Kidney (tissue), 14 donors: ENCODE measurements around the gene THEM5. TPM values are rescaled to one million over a fixed set of nuclear protein-coding genes. Genes with fewer than 3 reads are reported as not detected.
"Not testable (repeated sequence)": the region's sequence is repeated elsewhere in the genome, so short reads cannot be mapped to it uniquely, and the experiment has no call there.

Experiments used
- DNase-seq, 5 donors: peaks; one replicate each; pipeline ENCODE4 v3.0.0-alpha.2; 2013 to 2020
- FAIRE-seq: peaks from 2 replicates; lab custom pipeline; 2012; peaks lifted over from hg19 to GRCh38; lab: Jason Lieb, UNC
- H3K27ac ChIP-seq, 2 donors: one replicate each; pipeline ENCODE4 v1.7.0; 2013; ENCODE audit warnings: low read depth in 2 of 2, low read length in 2 of 2, inconsistent platforms in 1 of 2
- H3K27me3 ChIP-seq: one replicate; pipeline ENCODE4 v1.7.1; 2013; ENCODE audit warnings: low read length, inconsistent platforms; ENCODE audit not compliant: control insufficient read depth, insufficient read depth
- H3K36me3 ChIP-seq, 3 donors: one replicate each; pipeline versions ENCODE4 v1.7.0 to v1.7.1; 2013; ENCODE audit warnings: low read length in 3 of 3, control low read depth in 1 of 3, inconsistent platforms in 1 of 3; ENCODE audit not compliant: insufficient read depth in 3 of 3, control insufficient read depth in 2 of 3
- H3K4me1 ChIP-seq, 3 donors: one replicate each; pipeline versions ENCODE4 v1.7.0 to v1.7.1; 2013; ENCODE audit warnings: low read length in 3 of 3, inconsistent platforms in 1 of 3, low read depth in 1 of 3; ENCODE audit not compliant: control insufficient read depth in 2 of 3, insufficient read depth in 2 of 3
- H3K4me3 ChIP-seq, 3 donors: one replicate each; pipeline versions ENCODE4 v1.7.0 to v1.8.1; 2013; ENCODE audit warnings: low read length in 3 of 3, control low read depth in 1 of 3, inconsistent platforms in 1 of 3
- H3K9ac ChIP-seq, 3 donors: one replicate each; pipeline versions ENCODE4 v1.7.0 to v1.7.1; 2013; ENCODE audit warnings: low read length in 3 of 3, control low read depth in 1 of 3, inconsistent platforms in 1 of 3
- H3K9me3 ChIP-seq, 3 donors: one replicate each; pipeline versions ENCODE4 v1.7.0 to v1.7.1; 2013; ENCODE audit warnings: low read length in 3 of 3, control low read depth in 1 of 3, inconsistent platforms in 1 of 3; ENCODE audit not compliant: control insufficient read depth in 2 of 3, insufficient read depth in 1 of 3
- intact Hi-C: fragments of 100-400 bp; cut with DNase I; formaldehyde crosslinking; loops from one replicate; pipeline ENCODE4 v1.11.1; 2022
- polyA plus RNA-seq: library from polyadenylated mRNA; stranded (reverse); fragments of 350-450 nt; fragmentation: Illumina TruSeq; extraction: RNeasy Lipid Tissue Mini Kit (QIAGEN cat#74804); gene quantifications from one replicate; pipeline ENCODE4 v1.2.3, GENCODE V29; 2014; ENCODE audit warnings: low read depth, low replicate concordance; ENCODE audit not compliant: insufficient read depth
- total RNA-seq: library from RNA; stranded (reverse); fragmentation: NEBNext Ultra II Directional; extraction: Animal tissue kit (Norgen Biotek cat#: 25700); gene quantifications from one replicate; pipeline ENCODE4 v1.2.1, GENCODE V29; 2021
- TF ChIP-seq, protein P1 (sequence below): IDR thresholded peaks from 3 replicates; pipeline ENCODE4 v1.5.1; 2012; ENCODE audit warnings: mild to moderate bottlenecking, moderate library complexity, borderline replicate concordance; ENCODE audit not compliant: insufficient read depth; ENCODE audit errors: extremely low read depth
- donor health status: control.
- donor health status: control.
- donor health status: control.
- donor health status: control.
- donor health status: control.
- donor health status: DM: yes; HTN: yes; CAD: no.
- donor health status: Normal renal cell carcinoma (clear cell type).

Gene THEM5
- total and polyA plus RNA-seq, 2 donors from 2014 or later = not detected

DNA sequence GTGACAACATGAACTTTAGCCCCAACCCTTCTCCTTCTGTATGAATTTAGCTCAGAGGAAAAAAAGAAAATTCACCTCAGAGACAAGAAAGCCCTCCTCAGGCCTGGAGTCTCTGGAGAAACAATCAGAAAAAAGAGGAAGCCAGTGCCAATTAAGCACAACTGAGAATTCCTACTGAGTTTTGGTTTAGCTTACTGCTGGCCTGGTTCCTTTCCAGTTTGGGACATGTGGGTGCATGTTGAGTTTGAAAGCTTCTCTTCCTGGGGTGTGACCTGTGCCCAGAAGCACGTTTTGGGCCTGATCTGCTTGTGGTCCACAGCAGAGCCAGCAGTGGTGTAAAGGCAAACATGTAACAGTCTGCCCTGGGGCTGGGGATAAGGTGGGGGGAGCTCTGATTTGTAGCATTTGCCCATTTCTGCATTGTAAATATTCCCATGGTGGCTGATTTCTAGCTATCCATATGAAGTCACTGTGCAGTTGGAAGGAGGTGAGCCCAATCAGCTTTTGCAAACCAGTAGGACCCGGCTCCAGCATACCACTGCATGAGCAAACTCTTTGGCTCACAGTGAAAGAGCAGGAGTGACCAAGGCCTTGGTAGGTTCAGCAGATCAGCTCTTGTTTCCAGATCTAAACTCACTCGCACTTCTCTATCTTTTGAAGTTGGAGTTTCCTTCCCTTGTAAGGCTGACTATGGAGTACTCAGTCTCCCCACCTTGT, 4.7 kb upstream of the THEM5 start:
- peak in 1 of 5 donors; percentile 7 for DNase-seq
- Histone ChIP-seq H3K9me3 (no peaks in the 10 kb centered on the region), H3K4me3 (no peak overlapping the region), H3K4me1 (no peaks in the 10 kb centered on the region), H3K36me3 (no peaks in the 10 kb centered on the region), H3K27ac (no peak overlapping the region), H3K27me3 (no peaks in the 10 kb centered on the region), H3K9ac (no peak overlapping the region)
- no peak for FAIRE-seq
- TF ChIP-seq, protein P1, sequence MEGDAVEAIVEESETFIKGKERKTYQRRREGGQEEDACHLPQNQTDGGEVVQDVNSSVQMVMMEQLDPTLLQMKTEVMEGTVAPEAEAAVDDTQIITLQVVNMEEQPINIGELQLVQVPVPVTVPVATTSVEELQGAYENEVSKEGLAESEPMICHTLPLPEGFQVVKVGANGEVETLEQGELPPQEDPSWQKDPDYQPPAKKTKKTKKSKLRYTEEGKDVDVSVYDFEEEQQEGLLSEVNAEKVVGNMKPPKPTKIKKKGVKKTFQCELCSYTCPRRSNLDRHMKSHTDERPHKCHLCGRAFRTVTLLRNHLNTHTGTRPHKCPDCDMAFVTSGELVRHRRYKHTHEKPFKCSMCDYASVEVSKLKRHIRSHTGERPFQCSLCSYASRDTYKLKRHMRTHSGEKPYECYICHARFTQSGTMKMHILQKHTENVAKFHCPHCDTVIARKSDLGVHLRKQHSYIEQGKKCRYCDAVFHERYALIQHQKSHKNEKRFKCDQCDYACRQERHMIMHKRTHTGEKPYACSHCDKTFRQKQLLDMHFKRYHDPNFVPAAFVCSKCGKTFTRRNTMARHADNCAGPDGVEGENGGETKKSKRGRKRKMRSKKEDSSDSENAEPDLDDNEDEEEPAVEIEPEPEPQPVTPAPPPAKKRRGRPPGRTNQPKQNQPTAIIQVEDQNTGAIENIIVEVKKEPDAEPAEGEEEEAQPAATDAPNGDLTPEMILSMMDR = no peak
- intact Hi-C loops = no loop called here

DNA sequence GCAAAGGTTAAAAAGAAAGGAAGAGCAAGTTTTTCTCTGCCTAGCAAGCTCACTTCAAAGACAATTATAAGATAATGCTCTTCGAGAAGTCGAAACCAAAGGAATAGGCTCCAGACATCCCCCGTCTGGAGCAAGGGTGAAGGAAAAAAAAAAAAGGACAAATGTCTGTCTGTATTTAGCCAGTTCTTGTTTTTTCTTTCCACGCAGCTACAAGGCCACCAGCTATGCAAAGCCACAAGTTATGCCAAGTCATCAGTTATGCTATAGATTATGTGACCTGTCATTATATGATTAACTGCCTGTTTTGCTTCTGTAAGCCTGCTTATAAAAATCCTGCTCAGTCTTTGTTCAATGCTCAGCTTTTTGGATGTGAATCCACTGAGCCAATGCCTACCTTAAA, 2.4 kb upstream of the THEM5 start:
- H3K4me1 ChIP-seq = no peaks in the 10 kb centered on the region

DNA sequence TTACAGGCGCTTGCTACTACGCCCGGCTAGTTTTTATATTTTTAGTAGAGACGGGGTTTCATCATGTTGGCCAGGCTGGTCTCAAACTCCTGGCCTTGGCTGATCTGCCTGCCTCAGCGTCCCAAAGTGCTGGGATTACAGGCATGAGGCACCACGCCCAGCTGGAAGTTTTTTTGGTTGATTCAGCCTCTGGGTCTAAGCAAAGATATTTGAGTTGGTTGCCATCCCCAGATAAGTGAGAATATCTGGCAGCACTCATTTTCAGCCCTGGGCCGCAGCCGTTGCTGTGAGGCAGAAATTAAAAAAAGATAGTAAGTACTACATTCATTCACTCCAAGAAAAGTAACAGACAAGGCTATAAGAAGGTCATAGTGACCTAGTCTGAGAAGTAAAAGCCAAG, 2.0 kb upstream of the THEM5 start:
- H3K9me3 ChIP-seq, H3K4me1 ChIP-seq, DNase-seq, intact Hi-C loops, FAIRE-seq, H3K4me3 ChIP-seq, H3K36me3 ChIP-seq, H3K9ac ChIP-seq, H3K27me3 ChIP-seq, H3K27ac ChIP-seq: not testable (repeated sequence)

More for the DNA sequence above, 2.4 kb upstream of the THEM5 start:
- Histone ChIP-seq H3K27me3 (no peaks in the 10 kb centered on the region), H3K27ac (no peak overlapping the region), H3K36me3 (no peaks in the 10 kb centered on the region), H3K9ac (no peak overlapping the region), H3K9me3 (no peaks in the 10 kb centered on the region), H3K4me3 (no peak overlapping the region)
- intact Hi-C loops = no loop called here
- TF ChIP-seq, protein P1 = no peak
- no peak for DNase-seq
- FAIRE-seq = no peak

DNA sequence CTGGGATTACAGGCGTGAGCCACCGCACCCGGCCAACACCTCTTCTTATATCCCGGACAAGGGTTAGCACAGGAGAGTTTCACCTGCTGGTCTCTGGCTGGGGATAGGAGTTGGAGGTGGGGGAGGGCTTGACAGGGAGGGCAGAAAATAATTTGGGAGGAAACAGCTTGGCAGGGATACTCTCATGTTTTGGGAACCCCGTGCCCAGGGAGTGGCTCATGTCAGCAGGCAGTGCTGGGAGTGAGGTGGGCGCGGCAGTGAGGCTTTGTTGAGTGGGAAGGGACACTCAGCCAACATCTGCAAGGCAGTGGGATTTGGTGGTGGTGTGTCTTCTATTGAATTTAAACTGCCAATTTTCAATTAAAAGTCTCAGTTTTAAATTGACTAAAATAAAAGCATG, 1.1 kb upstream of the THEM5 start:
- Histone ChIP-seq H3K4me1 (no peaks in the 10 kb centered on the region), H3K27ac (no peak overlapping the region), H3K36me3 (no peaks in the 10 kb centered on the region), H3K27me3 (no peaks in the 10 kb centered on the region), H3K9me3 (no peaks in the 10 kb centered on the region), H3K9ac (no peak overlapping the region), H3K4me3 (no peak overlapping the region)
- DNase-seq = peak in 1 of 5 donors; percentile 16
- FAIRE-seq = no peak
- TF ChIP-seq, protein P1 = no peak
- intact Hi-C loops = no loop called here
